Daoy (cell line): ENCODE data around the gene SH3TC2. TPM values are rescaled to one million over a fixed set of nuclear protein-coding genes. Genes with fewer than 3 reads are reported as not detected.

Experiments used
- total RNA-seq: library from RNA; depleted of rRNA; stranded (reverse); fragments of >200 nt; shearing (Covaris generic); gene quantifications from 2 replicates; pipeline ENCODE4 v1.2.3, GENCODE V29; 2014; rRNA removed

Gene SH3TC2
- total RNA-seq, 1 experiment from 2014 or later: 0.91 TPM

Other genes starting within 250 kb of the SH3TC2 start
- gene ADRB2, start 236.5 kb downstream of the SH3TC2 start, total RNA-seq: 2.1 and 3.7 TPM in 2 replicates
- 6.4 and 10.6 TPM in 2 replicates for gene ABLIM3, start 78.4 kb upstream of the SH3TC2 start, total RNA-seq
- 11.7 and 12.8 TPM in 2 replicates for gene AFAP1L1, start 208.8 kb upstream of the SH3TC2 start, total RNA-seq